Cardiac fibroblast (primary cell): ENCODE results near the gene RNF157.

Source experiments
- DNase-seq, 2 donors: peaks; one replicate each; pipeline versions ENCODE4 v3.0.0 to v3.0.0-alpha.2; 2010; ENCODE audit warnings: low read depth in 2 of 2
- H3K4me3 ChIP-seq, 2 donors: replicated peaks in 1 of 2; 1 replicate in 1 of 2; 2 replicates in 1 of 2; pipeline ENCODE4 v1.5.1; 2011; ENCODE audit warnings: low read depth in 2 of 2, low read length in 2 of 2, mild to moderate bottlenecking in 2 of 2, moderate library complexity in 1 of 2
- CTCF ChIP-seq: IDR thresholded peaks from one replicate; pipeline ENCODE4 v1.5.1; 2011; ENCODE audit warnings: low read depth, mild to moderate bottlenecking, low read length, inconsistent platforms

RNF157 gene

GRCh38 chr17:76264755-76265623, 24.7 kb upstream of the RNF157 start, which contains the start of gene UBALD2:
UBALD2 (plus strand) TSS chr17:76265348; CDS start chr17:76265506, 158 bp downstream.
- DNase-seq, result peak; percentile 100
- peak within 1 kb of the TSS; percentile 68 to 83 for H3K4me3 ChIP-seq
- TF ChIP-seq CTCF, result no peak

- no peak for DNase-seq
- H3K4me3 ChIP-seq, result no peak overlapping the region
- TF ChIP-seq CTCF, result no peak
These were observed 24.1 kb upstream of the RNF157 start for GRCh38 chr17:76264425-76264754.

GRCh38 chr17:76263896-76264295, 23.6 kb upstream of the RNF157 start:
- no peak for TF ChIP-seq CTCF
- no peak overlapping the region for H3K4me3 ChIP-seq
- DNase-seq, result no peak

GRCh38 chr17:76262732-76263344, 22.5 kb upstream of the RNF157 start:
- no peak for DNase-seq
- H3K4me3 ChIP-seq, result no peak overlapping the region
- no peak for TF ChIP-seq CTCF

- peak in 1 of 2 donors; percentile 87 for DNase-seq
- H3K4me3 ChIP-seq, result no peak overlapping the region
- no peak for TF ChIP-seq CTCF
These were observed 21.3 kb upstream of the RNF157 start for GRCh38 chr17:76261421-76262215.

GRCh38 chr17:76260669-76261068, 20.4 kb upstream of the RNF157 start:
- TF ChIP-seq CTCF, result no peak
- no peak overlapping the region for H3K4me3 ChIP-seq
- no peak for DNase-seq
